ENCODE data around the gene GRIA1. TPM values are rescaled to one million over a fixed set of nuclear protein-coding genes. Genes with fewer than 3 reads are reported as not detected.

The GRIA1 gene
- total RNA-seq, 2 donors from 2014 or later: 1.2 TPM; not detected in 1

DNA sequence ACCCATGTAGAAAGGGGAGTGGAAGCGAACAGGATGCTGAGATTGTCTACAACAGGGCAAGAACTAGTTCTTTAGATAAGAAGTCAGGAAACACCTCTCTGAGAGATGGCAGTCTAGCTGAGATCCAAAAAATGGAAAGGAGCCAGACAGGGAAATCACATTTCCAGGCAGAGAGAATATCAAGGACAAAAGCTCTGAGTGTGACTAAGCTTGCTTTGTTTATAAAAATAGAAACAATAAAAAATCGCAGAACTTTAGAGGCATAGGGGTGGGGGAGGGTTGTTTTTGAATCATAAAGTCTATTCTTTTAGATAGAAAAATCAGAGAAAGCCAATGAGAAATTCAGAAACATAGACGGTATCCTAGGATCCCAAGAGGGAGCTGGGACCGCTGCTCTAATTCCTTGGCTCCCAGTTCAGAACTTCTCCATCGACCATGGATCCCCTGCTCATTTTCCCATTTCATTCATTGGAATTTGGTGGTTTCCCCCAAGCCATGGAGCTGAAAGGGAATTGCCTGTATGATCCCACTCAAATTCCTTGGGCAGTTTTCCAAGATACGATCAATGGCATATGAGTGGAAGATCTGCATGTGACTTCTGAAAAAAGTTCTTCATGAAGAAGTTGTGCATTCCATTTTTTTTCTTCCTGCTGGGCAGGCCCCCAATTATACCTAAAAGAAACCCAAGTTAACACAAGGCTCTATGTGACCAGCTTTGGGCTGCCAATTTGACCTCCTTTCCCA lies 182.0 kb downstream of the GRIA1 start:
- H3K36me3 Mint-ChIP-seq (ENCODE audit: low read depth): no peaks in the 10 kb centered on the region
- no peak overlapping the region for H3K4me3 ChIP-seq (ENCODE audit: low read length)
- H3K9ac ChIP-seq (ENCODE audit: extremely low read depth, low read length, poor library complexity, severe bottlenecking): no peak overlapping the region
- no peak overlapping the region for H3K27ac Mint-ChIP-seq
- no peaks in the 10 kb centered on the region for H3K9me3 Mint-ChIP-seq
- H3K9me3 ChIP-seq (ENCODE audit: control insufficient read depth, low read length): no peaks in the 10 kb centered on the region
- DNase-seq: no peak
- 92 to 96% methylated on average over 6 of the region's 6 CpGs for whole genome bisulfite sequencing, 2 experiments (ENCODE audit: insufficient coverage in 1 of 2, insufficient read length in 1 of 2)
- TF ChIP-seq, protein P1, sequence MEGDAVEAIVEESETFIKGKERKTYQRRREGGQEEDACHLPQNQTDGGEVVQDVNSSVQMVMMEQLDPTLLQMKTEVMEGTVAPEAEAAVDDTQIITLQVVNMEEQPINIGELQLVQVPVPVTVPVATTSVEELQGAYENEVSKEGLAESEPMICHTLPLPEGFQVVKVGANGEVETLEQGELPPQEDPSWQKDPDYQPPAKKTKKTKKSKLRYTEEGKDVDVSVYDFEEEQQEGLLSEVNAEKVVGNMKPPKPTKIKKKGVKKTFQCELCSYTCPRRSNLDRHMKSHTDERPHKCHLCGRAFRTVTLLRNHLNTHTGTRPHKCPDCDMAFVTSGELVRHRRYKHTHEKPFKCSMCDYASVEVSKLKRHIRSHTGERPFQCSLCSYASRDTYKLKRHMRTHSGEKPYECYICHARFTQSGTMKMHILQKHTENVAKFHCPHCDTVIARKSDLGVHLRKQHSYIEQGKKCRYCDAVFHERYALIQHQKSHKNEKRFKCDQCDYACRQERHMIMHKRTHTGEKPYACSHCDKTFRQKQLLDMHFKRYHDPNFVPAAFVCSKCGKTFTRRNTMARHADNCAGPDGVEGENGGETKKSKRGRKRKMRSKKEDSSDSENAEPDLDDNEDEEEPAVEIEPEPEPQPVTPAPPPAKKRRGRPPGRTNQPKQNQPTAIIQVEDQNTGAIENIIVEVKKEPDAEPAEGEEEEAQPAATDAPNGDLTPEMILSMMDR (conservative IDR thresholded peaks at IDR 0.05): no peak
- peaks cover 6% of the 10 kb centered on the region for H3K27me3 Mint-ChIP-seq (ENCODE audit: insufficient read depth)
- H3K4me3 Mint-ChIP-seq: no peak overlapping the region
- H3K36me3 ChIP-seq (ENCODE audit: control insufficient read depth, insufficient read depth, low read length): no peaks in the 10 kb centered on the region
- H3K4me1 ChIP-seq (ENCODE audit: control insufficient read depth, insufficient read depth, low read length): no peaks in the 10 kb centered on the region
- peaks cover 7% of the 10 kb centered on the region for H3K4me1 Mint-ChIP-seq
- no peak overlapping the region for H3K27ac ChIP-seq (ENCODE audit: low read depth, low read length)
- H3K27me3 ChIP-seq (ENCODE audit: control insufficient read depth, insufficient read depth, low read length, poor library complexity, severe bottlenecking): peaks cover 21% of the 10 kb centered on the region

DNA sequence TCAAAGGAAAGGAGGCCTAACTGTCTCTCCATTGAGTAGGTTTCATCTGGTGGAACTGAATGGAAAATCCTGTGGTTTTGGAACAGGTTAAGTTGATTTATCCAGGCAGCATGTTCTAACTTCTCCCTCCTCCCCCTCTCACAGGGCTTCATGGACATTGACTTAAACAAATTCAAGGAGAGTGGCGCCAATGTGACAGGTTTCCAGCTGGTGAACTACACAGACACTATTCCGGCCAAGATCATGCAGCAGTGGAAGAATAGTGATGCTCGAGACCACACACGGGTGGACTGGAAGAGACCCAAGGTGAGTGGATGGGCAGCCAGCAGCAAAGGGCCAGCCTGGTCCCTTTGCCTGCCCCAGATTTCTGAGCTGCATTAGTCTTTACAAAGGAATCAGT lies 183.9 kb downstream of the GRIA1 start:
- Mint-ChIP-seq H3K27ac (no peak overlapping the region), H3K4me3 (no peak overlapping the region), H3K9me3 (no peaks in the 10 kb centered on the region), H3K27me3 (ENCODE audit: insufficient read depth) (peaks cover 9% of the 10 kb centered on the region), H3K4me1 (peaks cover 7% of the 10 kb centered on the region), H3K36me3 (ENCODE audit: low read depth) (no peaks in the 10 kb centered on the region)
- H3K36me3 ChIP-seq (ENCODE audit: control insufficient read depth, insufficient read depth, low read length): no peaks in the 10 kb centered on the region
- H3K9me3 ChIP-seq (ENCODE audit: control insufficient read depth, low read length): no peaks in the 10 kb centered on the region
- H3K9ac ChIP-seq (ENCODE audit: extremely low read depth, low read length, poor library complexity, severe bottlenecking): no peak overlapping the region
- DNase-seq: no peak
- peaks cover 31% of the 10 kb centered on the region for H3K27me3 ChIP-seq (ENCODE audit: control insufficient read depth, insufficient read depth, low read length, poor library complexity, severe bottlenecking)
- TF ChIP-seq, protein P1 (conservative IDR thresholded peaks at IDR 0.05): no peak
- 85 to 94% methylated on average over 3 to 4 of the region's 4 CpGs for WGBS, 2 experiments (ENCODE audit: insufficient coverage in 1 of 2, insufficient read length in 1 of 2)
- no peak overlapping the region for H3K27ac ChIP-seq (ENCODE audit: low read depth, low read length)
- no peak overlapping the region for H3K4me3 ChIP-seq (ENCODE audit: low read length)
- no peaks in the 10 kb centered on the region for H3K4me1 ChIP-seq (ENCODE audit: control insufficient read depth, insufficient read depth, low read length)

DNA sequence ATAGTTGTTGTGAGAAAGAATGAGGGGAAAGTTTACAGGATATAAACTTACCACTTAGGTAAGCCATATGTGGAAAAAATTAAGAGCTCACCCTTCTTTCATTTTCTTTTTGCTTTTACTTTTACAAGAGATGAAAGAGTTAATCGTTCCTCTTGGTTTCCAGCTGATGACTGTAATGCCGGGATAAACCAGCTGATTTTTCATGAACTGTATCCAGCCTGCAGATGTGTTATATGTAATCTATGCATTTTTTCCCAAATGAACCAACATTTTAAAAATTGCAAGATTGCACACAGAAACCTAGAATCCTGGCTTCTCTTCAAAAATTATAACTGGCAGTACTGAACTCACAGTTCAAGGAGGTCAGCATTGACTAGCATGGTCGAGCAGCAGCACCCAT lies 185.9 kb downstream of the GRIA1 start:
- TF ChIP-seq, protein P1 (conservative IDR thresholded peaks at IDR 0.05): no peak

More for the DNA sequence above, 185.9 kb downstream of the GRIA1 start:
- 94 to 100% methylated on average over 2 to 3 of the region's 3 CpGs for WGBS, 2 experiments (ENCODE audit: insufficient coverage in 1 of 2, insufficient read length in 1 of 2)
- Mint-ChIP-seq H3K36me3 (ENCODE audit: low read depth) (no peaks in the 10 kb centered on the region), H3K27me3 (ENCODE audit: insufficient read depth) (peaks cover 9% of the 10 kb centered on the region), H3K27ac (no peak overlapping the region), H3K9me3 (no peaks in the 10 kb centered on the region), H3K4me1 (peaks cover 7% of the 10 kb centered on the region), H3K4me3 (no peak overlapping the region)
- H3K36me3 ChIP-seq (ENCODE audit: control insufficient read depth, insufficient read depth, low read length): no peaks in the 10 kb centered on the region
- no peaks in the 10 kb centered on the region for H3K9me3 ChIP-seq (ENCODE audit: control insufficient read depth, low read length)
- peaks cover 30% of the 10 kb centered on the region for H3K27me3 ChIP-seq (ENCODE audit: control insufficient read depth, insufficient read depth, low read length, poor library complexity, severe bottlenecking)
- no peak overlapping the region for H3K9ac ChIP-seq (ENCODE audit: extremely low read depth, low read length, poor library complexity, severe bottlenecking)
- H3K4me3 ChIP-seq (ENCODE audit: low read length): no peak overlapping the region
- no peak for DNase-seq
- no peaks in the 10 kb centered on the region for H3K4me1 ChIP-seq (ENCODE audit: control insufficient read depth, insufficient read depth, low read length)
- no peak overlapping the region for H3K27ac ChIP-seq (ENCODE audit: low read depth, low read length)

Data from endodermal cell (in vitro differentiated cells).